ENCODE results near the gene ATPAF1.

DNA sequence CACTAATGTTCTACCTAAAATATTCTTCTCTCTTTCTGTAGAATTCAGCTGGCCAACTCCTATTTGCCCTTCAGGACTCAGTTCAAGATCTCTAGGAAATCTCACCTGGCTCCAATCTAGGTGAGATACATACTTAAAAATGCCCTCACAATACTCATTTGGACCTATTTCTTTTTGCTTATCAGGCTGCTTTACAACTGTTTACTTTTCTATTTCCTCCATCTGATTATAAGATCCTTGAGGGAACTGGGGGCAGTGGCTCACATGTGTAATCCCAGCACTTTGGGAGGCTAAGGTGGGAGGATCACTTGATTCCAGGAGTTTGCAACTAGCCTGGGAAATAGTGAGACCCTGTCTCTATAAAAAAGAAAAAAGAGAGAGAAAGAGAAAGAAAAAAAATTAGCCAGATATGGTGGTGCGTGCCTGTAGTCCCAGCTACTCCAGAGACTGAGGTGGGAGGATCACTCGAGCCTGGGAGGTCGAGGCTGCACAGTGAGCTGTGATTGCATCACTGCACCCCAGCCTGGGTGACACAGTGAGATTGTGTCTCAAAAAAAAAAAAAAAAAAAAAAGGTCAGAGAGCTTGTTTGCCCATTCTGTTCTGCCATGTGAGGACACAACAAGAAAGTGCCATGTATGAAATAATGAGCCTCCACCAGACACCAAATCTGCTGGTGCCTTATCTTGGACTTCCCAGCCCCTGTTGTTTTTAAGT is 35.9 kb upstream of the ATPAF1 start:
- TF ChIP-seq, protein P1, sequence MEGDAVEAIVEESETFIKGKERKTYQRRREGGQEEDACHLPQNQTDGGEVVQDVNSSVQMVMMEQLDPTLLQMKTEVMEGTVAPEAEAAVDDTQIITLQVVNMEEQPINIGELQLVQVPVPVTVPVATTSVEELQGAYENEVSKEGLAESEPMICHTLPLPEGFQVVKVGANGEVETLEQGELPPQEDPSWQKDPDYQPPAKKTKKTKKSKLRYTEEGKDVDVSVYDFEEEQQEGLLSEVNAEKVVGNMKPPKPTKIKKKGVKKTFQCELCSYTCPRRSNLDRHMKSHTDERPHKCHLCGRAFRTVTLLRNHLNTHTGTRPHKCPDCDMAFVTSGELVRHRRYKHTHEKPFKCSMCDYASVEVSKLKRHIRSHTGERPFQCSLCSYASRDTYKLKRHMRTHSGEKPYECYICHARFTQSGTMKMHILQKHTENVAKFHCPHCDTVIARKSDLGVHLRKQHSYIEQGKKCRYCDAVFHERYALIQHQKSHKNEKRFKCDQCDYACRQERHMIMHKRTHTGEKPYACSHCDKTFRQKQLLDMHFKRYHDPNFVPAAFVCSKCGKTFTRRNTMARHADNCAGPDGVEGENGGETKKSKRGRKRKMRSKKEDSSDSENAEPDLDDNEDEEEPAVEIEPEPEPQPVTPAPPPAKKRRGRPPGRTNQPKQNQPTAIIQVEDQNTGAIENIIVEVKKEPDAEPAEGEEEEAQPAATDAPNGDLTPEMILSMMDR (IDR thresholded peaks at IDR 0.05; ENCODE audit: low read depth, low read length, poor library complexity, severe bottlenecking) = no peak
- no peak for TF ChIP-seq EZH2phosphoT487 (IDR thresholded peaks at IDR 0.05; ENCODE audit: borderline replicate concordance, low read length)
